OCI-LY1 (cell line): Measurements from ENCODE around the gene PKD1L1.

Source experiments
- CTCF ChIP-seq: fragments of 200-600 bp; sonication (generic), shearing (Covaris generic); IDR thresholded peaks from 2 replicates; pipeline ENCODE4 v1.5.1; 2017; ENCODE audit warnings: mild to moderate bottlenecking, antibody characterized with exemption, low read length, moderate library complexity, mixed read lengths
- EZH2 ChIP-seq: fragments of 200-600 bp; sonication (generic), shearing (Covaris generic); IDR thresholded peaks from 2 replicates; pipeline ENCODE4 v1.8.0; 2017; ENCODE audit warnings: borderline replicate concordance, mixed run types, mild to moderate bottlenecking, antibody characterized with exemption, low read length, moderate library complexity, mixed read lengths

- TF ChIP-seq CTCF (no peak), EZH2 (no peak)
Measured at GRCh38 chr7:47756636-47757035, 191.6 kb downstream of the PKD1L1 start.
